CD4-positive, alpha-beta T cell (primary cell): Measurements from ENCODE around the gene BTN2A1. TPM values are rescaled to one million over a fixed set of nuclear protein-coding genes. Genes with fewer than 3 reads are reported as not detected.

Experiments used
- ATAC-seq: fragments of 200-7000 bp; cut with Tn5 transposase; one replicate; pipeline ENCODE4 v1.10.0; 2022; ENCODE audit warnings: mild to moderate bottlenecking; ENCODE audit not compliant: poor library complexity
- CTCF ChIA-PET: fragments of 350-600 bp; sonication (Branson Sonifier 250); formaldehyde crosslinking; loops from one replicate; lab custom pipeline; 2021; ENCODE audit warnings: antibody characterized with exemption, inconsistent platforms; lab: Charles Lee
- POLR2A ChIA-PET: fragments of 350-600 bp; sonication (Branson Sonifier 250); formaldehyde crosslinking; loops from one replicate; lab custom pipeline; 2021; ENCODE audit warnings: antibody characterized with exemption, inconsistent platforms; lab: Charles Lee
- DNase-seq, 14 experiments: peaks; one replicate each; pipeline ENCODE4 v3.0.0-alpha.2; 2013 to 2020; ENCODE audit warnings: mixed read lengths in 2 of 14
- H3K27ac ChIP-seq, 2 donors: one replicate each; pipeline versions ENCODE4 v1.5.1 to v1.7.0; 2013; ENCODE audit warnings: low read length in 2 of 2, low read depth in 1 of 2, mild to moderate bottlenecking in 1 of 2
- H3K27me3 ChIP-seq, 2 experiments: 1 replicate in 1 of 2; 2 replicates in 1 of 2; pipeline versions ENCODE4 v1.6.1 to v1.7.0; 2013; ENCODE audit warnings: low read length in 2 of 2, control low read depth in 1 of 2, mild to moderate bottlenecking in 1 of 2, moderate library complexity in 1 of 2; ENCODE audit not compliant: insufficient read depth in 2 of 2, control insufficient read depth in 1 of 2
- H3K36me3 ChIP-seq: one replicate; pipeline ENCODE4 v1.6.1; 2013; ENCODE audit warnings: low read length, control low read depth; ENCODE audit not compliant: insufficient read depth
- H3K4me1 ChIP-seq: one replicate; pipeline ENCODE4 v1.6.1; 2013; ENCODE audit warnings: low read length, control low read depth; ENCODE audit not compliant: insufficient read depth
- H3K4me3 ChIP-seq: one replicate; pipeline ENCODE4 v1.5.1; 2013; ENCODE audit warnings: mild to moderate bottlenecking, low read length, moderate library complexity
- H3K9me3 ChIP-seq, 2 experiments: 1 replicate in 1 of 2; 2 replicates in 1 of 2; pipeline versions ENCODE4 v1.6.1 to v1.7.0; 2013; ENCODE audit warnings: low read length in 2 of 2, mild to moderate bottlenecking in 2 of 2, control low read depth in 1 of 2, moderate library complexity in 1 of 2; ENCODE audit not compliant: control insufficient read depth in 1 of 2, insufficient read depth in 1 of 2
- H3K27ac Mint-ChIP-seq: one replicate; pipeline ENCODE4 v1.8.0; 2020; ENCODE audit warnings: mixed read lengths
- H3K27me3 Mint-ChIP-seq: one replicate; pipeline ENCODE4 v1.8.0; 2021; ENCODE audit warnings: mixed read lengths
- H3K36me3 Mint-ChIP-seq: one replicate; pipeline ENCODE4 v1.8.0; 2021; ENCODE audit warnings: low read depth, mixed read lengths
- H3K4me1 Mint-ChIP-seq: one replicate; pipeline ENCODE4 v1.8.0; 2021; ENCODE audit warnings: low read depth, mixed read lengths
- H3K4me3 Mint-ChIP-seq: one replicate; pipeline ENCODE4 v1.8.0; 2020; ENCODE audit warnings: mild to moderate bottlenecking, mixed read lengths
- H3K9me3 Mint-ChIP-seq: one replicate; pipeline ENCODE4 v1.8.0; 2020; ENCODE audit warnings: mixed read lengths
- CTCF ChIP-seq: fragments of 200-600 bp; IDR thresholded peaks from one replicate; pipeline ENCODE4 v1.8.0; 2022; ENCODE audit warnings: antibody characterized with exemption, mild to moderate bottlenecking
- intact Hi-C, 2 experiments: fragments of 100-400 bp; cut with DNase I in 1 of 2; cut with micrococcal nuclease in 1 of 2; formaldehyde crosslinking; loops; one replicate each; pipeline versions ENCODE4 v1.15.1 to v1.9.0; 2023 to 2025; cut with DNase I, micrococcal nuclease
- total RNA-seq, 174 experiments: library from RNA in 2 of 174; stranded (reverse) in 2 of 174; gene quantifications; one replicate each; pipeline ENCODE4 v1.2.3 and lab custom pipeline; 2021 to 2026

BTN2A1 gene
- total RNA-seq, 2 experiments from 2014 or later: 16.2 to 17.5 TPM

- Mint-ChIP-seq H3K4me1 (peaks cover 20% of the 10 kb centered on the region), H3K9me3 (no peaks in the 10 kb centered on the region), H3K36me3 (peaks cover 91% of the 10 kb centered on the region), H3K4me3 (no peak overlapping the region), H3K27ac (peak overlapping the region; percentile 30), H3K27me3 (no peaks in the 10 kb centered on the region)
- CTCF ChIA-PET: no interaction called here
- H3K4me1 ChIP-seq: peaks cover 14% of the 10 kb centered on the region
- H3K9me3 ChIP-seq: no peaks in the 10 kb centered on the region
- ATAC-seq: no peak
- H3K27me3 ChIP-seq: no peaks in the 10 kb centered on the region
- no peak overlapping the region for H3K27ac ChIP-seq
- intact Hi-C loops: no loop called here
- peaks cover 72% of the 10 kb centered on the region for H3K36me3 ChIP-seq
- DNase-seq: no peak
- H3K4me3 ChIP-seq: no peak overlapping the region
- POLR2A ChIA-PET: interaction anchor here (0.5 to 0.6 kb wide), 2 partner anchors 63 to 90 kb away, joined by 3 read pairs; no protein-coding TSS in a partner anchor
- TF ChIP-seq CTCF: no peak
Observed at GRCh38 chr6:26412228-26412627, 45.5 kb upstream of the BTN2A1 start.

GRCh38 chr6:26412954-26413353, 44.8 kb upstream of the BTN2A1 start:
- H3K36me3 Mint-ChIP-seq: peaks cover 89% of the 10 kb centered on the region
- ATAC-seq (no peak), DNase-seq (no peak)
- peaks cover 0 to 3% of the 10 kb centered on the region in 2 experiments for H3K9me3 ChIP-seq
- H3K4me1 ChIP-seq: peaks cover 7% of the 10 kb centered on the region
- ChIA-PET CTCF (no interaction called here), POLR2A (no interaction called here)
- H3K36me3 ChIP-seq: peaks cover 64% of the 10 kb centered on the region
- no peak overlapping the region for H3K4me3 ChIP-seq
- peaks cover 13% of the 10 kb centered on the region for H3K4me1 Mint-ChIP-seq
- TF ChIP-seq CTCF: no peak
- no peaks in the 10 kb centered on the region for H3K27me3 Mint-ChIP-seq
- peaks cover 2% of the 10 kb centered on the region for H3K9me3 Mint-ChIP-seq
- intact Hi-C loops: no loop called here
- peak overlapping the region; percentile 30 for H3K27ac Mint-ChIP-seq
- no peak overlapping the region for H3K4me3 Mint-ChIP-seq
- H3K27me3 ChIP-seq: no peaks in the 10 kb centered on the region
- no peak overlapping the region for H3K27ac ChIP-seq

GRCh38 chr6:26414281-26414680, 43.5 kb upstream of the BTN2A1 start:
- POLR2A ChIA-PET: interaction anchor here (1.1 to 1.4 kb wide), 2 partner anchors 60 to 73 kb away, joined by 3 read pairs; no protein-coding TSS in a partner anchor
- CTCF ChIA-PET: no interaction called here
- peaks cover 78% of the 10 kb centered on the region for H3K36me3 Mint-ChIP-seq

More at GRCh38 chr6:26414281-26414680, 43.5 kb upstream of the BTN2A1 start:
- H3K27ac Mint-ChIP-seq: no peak overlapping the region
- no peak for DNase-seq
- H3K4me1 ChIP-seq: peaks cover 5% of the 10 kb centered on the region
- H3K27ac ChIP-seq: no peak overlapping the region
- intact Hi-C loops: no loop called here
- no peaks in the 10 kb centered on the region for H3K27me3 ChIP-seq
- no peak for ATAC-seq
- peaks cover 0 to 8% of the 10 kb centered on the region in 2 experiments for H3K9me3 ChIP-seq
- no peak overlapping the region for H3K4me3 ChIP-seq
- H3K4me3 Mint-ChIP-seq: no peak overlapping the region
- H3K4me1 Mint-ChIP-seq: peaks cover 7% of the 10 kb centered on the region
- TF ChIP-seq CTCF: no peak
- H3K9me3 Mint-ChIP-seq: peaks cover 2% of the 10 kb centered on the region
- no peaks in the 10 kb centered on the region for H3K27me3 Mint-ChIP-seq
- H3K36me3 ChIP-seq: peaks cover 51% of the 10 kb centered on the region
